Heart left ventricle (tissue), 16 donors: ENCODE data around the gene PIK3R1. TPM values are rescaled to one million over a fixed set of nuclear protein-coding genes. Genes with fewer than 3 reads are reported as not detected.

ENCODE experiments used
- ATAC-seq, 4 donors: fragments of 200-7000 bp; cut with Tn5 transposase; one replicate each; pipeline ENCODE4 v1.9.1; 2020 to 2022; ENCODE audit warnings: moderate library complexity in 4 of 4, mild to moderate bottlenecking in 3 of 4, moderate number of reproducible peaks in 1 of 4
- DNase-seq, 5 donors: peaks; one replicate each; pipeline ENCODE4 v3.0.0-alpha.2; 2020
- H3K27ac ChIP-seq, 12 donors: fragments of 200-600 bp; sonication (generic) in 4 of 12; one replicate each; pipeline versions ENCODE4 v1.5.0 to v1.8.0; 2016 to 2022; ENCODE audit warnings: mild to moderate bottlenecking in 2 of 12
- H3K27me3 ChIP-seq, 9 donors: fragments of 200-600 bp; sonication (generic) in 2 of 9; one replicate each; pipeline versions ENCODE4 v1.5.1 to v1.8.0; 2016 to 2022; ENCODE audit warnings: mild to moderate bottlenecking in 3 of 9
- H3K36me3 ChIP-seq, 9 donors: fragments of 200-600 bp; sonication (generic) in 2 of 9; one replicate each; pipeline versions ENCODE4 v1.5.0 to v1.8.0; 2018 to 2022; ENCODE audit warnings: mild to moderate bottlenecking in 2 of 9
- H3K4me1 ChIP-seq, 12 donors: fragments of 200-600 bp; sonication (generic) in 4 of 12; one replicate each; pipeline versions ENCODE4 v1.5.0 to v1.8.0; 2016 to 2022; ENCODE audit warnings: mild to moderate bottlenecking in 3 of 12
- H3K4me3 ChIP-seq, 12 donors: fragments of 200-600 bp; sonication (generic) in 4 of 12; one replicate each; pipeline versions ENCODE4 v1.5.0 to v1.8.0; 2017 to 2022; ENCODE audit warnings: mild to moderate bottlenecking in 9 of 12, moderate library complexity in 4 of 12
- H3K9me3 ChIP-seq, 12 donors: fragments of 200-600 bp; sonication (generic) in 4 of 12; one replicate each; pipeline versions ENCODE4 v1.5.0 to v1.8.0; 2016 to 2022; ENCODE audit warnings: mild to moderate bottlenecking in 1 of 12
- CTCF ChIP-seq, 12 donors: fragments of 200-600 bp; sonication (generic) in 4 of 12; IDR thresholded peaks; one replicate each; pipeline versions ENCODE4 v1.5.0 to v1.8.0; 2018 to 2022; ENCODE audit warnings: antibody characterized with exemption in 12 of 12, mild to moderate bottlenecking in 5 of 12
- POLR2A ChIP-seq, 2 donors: fragments of 450-650 bp; IDR thresholded peaks; one replicate each; pipeline ENCODE4 v1.6.1; 2017; ENCODE audit warnings: antibody characterized with exemption in 2 of 2, mild to moderate bottlenecking in 2 of 2, moderate library complexity in 2 of 2
- WGBS, 4 donors: extraction: QIAGEN DNeasy Blood & Tissue Kit in 2 of 4; methylation state at CpG; one replicate each; pipeline versions ENCODE4 v1.1.5 to v1.1.7; 2013 to 2018; 5-methylcytosine and 5-hydroxymethylcytosine counted together
- intact Hi-C, 10 donors: fragments of 100-400 bp; cut with DNase I; formaldehyde crosslinking; loops; one replicate each; pipeline versions ENCODE4 v1.11.1 to v1.14.2; 2022
- polyA plus RNA-seq, 2 donors: library from polyadenylated mRNA; stranded (reverse); fragments of 200-250 nt; gene quantifications; one replicate each; pipeline ENCODE4 v1.2.3, GENCODE V29; 2013
- total RNA-seq, 9 donors: library from RNA; depleted of rRNA in 2 of 9; stranded (reverse); fragments of >200 nt in 2 of 9; fragmentation: NEBNext Ultra II Directional in 3 of 9; extraction: Animal tissue kit (Norgen Biotek cat#: 25700) in 3 of 9; gene quantifications; one replicate each; pipeline versions ENCODE4 v1.1.0 to v1.2.4, GENCODE V29; 2016 to 2023
- donor health status: ischemic (EF 13 %, LVEDD 7.1; RV severe dilation, severe dysfunction).
- donor health status: healthy with polysubstance abuse.
- donor health status: DM: no; HTN: yes; CAD: no.
- donor health status: DM: no; HTN: no; CAD: no.
- donor health status: ischemic (EF 25% LVEDD 6.9; RV normal size, moderate dysfunction).
- donor health status: ischemic (EF 25% LVEDD 5.7; RV mildly dilated, moderate dysfunction).
- donor health status: healthy.
- donor health status: DM: yes; HTN: yes; CAD: no.
- donor health status: ischemic (EF 35%, LVEDD 5.7; RV mildly dilated, moderate dysfunction).
- donor health status: nonischemic (EF 11% LVEDD 7.7; RV severe dilation, severe dysfunction).
- donor health status: DM: yes; HTN: yes; CAD: no.
- donor health status: PGD.
- donor health status: ischemic (EF 29% LVEDD 5.4; RV normal size, mild dysfunction).
- donor health status: nonischemic (EF 23%, LVEDD 6.1; RV moderate dilation, normal function).

The PIK3R1 gene
- total and polyA plus RNA-seq, 11 donors: 16.3 to 221 (median 102) TPM

- intact Hi-C loops: loop anchor here (5.0 to 10.0 kb wide), 8 partner anchors 38 to 1010 kb away; partner anchors contain the start of gene PIK3R1 (in 10 of the 10)
- Histone ChIP-seq H3K27ac (peak overlapping the region; percentile 5 to 85 (median 77)), H3K27me3 (no peaks in the 10 kb centered on the region), H3K36me3 (no peaks in the 10 kb centered on the region), H3K4me3 (peak overlapping the region in 1 of 12 donors; percentile 17), H3K4me1 (peaks cover 7 to 100% (median 97%) of the 10 kb centered on the region in 12 donors), H3K9me3 (no peaks in the 10 kb centered on the region)
- TF ChIP-seq POLR2A (IDR thresholded peaks at IDR 0.05) (no peak), CTCF (IDR thresholded peaks at IDR 0.05) (no peak)
- ATAC-seq (no peak), DNase-seq (no peak)
- WGBS, 4 donors: 17 to 33% (median 24%) methylated on average over 1 of the region's 1 CpG
These were observed 39.3 kb downstream of the PIK3R1 start for GRCh38 chr5:68254810-68255209.

- ATAC-seq: no peak
- H3K27me3 ChIP-seq: no peaks in the 10 kb centered on the region
- H3K4me3 ChIP-seq: peak overlapping the region in 3 of 12 donors; percentile 17 to 18 (median 17)
- intact Hi-C loops: loop anchor here in 7 of 10 donors (5.0 to 10.0 kb wide), 6 partner anchors 38 to 1011 kb away; partner anchors contain the start of gene PIK3R1 (in 1 of the 7)
- WGBS, 4 donors: 35 to 47% (median 41%) methylated on average over 6 of the region's 6 CpGs
- no peak for DNase-seq
- H3K9me3 ChIP-seq: no peaks in the 10 kb centered on the region
- H3K4me1 ChIP-seq: peaks cover 3 to 100% (median 97%) of the 10 kb centered on the region in 12 donors
- peak overlapping the region; percentile 5 to 85 (median 77) for H3K27ac ChIP-seq
- no peaks in the 10 kb centered on the region for H3K36me3 ChIP-seq
- TF ChIP-seq POLR2A (IDR thresholded peaks at IDR 0.05) (no peak), CTCF (IDR thresholded peaks at IDR 0.05) (no peak)
These were observed 40.0 kb downstream of the PIK3R1 start for GRCh38 chr5:68255305-68256120.

DNA sequence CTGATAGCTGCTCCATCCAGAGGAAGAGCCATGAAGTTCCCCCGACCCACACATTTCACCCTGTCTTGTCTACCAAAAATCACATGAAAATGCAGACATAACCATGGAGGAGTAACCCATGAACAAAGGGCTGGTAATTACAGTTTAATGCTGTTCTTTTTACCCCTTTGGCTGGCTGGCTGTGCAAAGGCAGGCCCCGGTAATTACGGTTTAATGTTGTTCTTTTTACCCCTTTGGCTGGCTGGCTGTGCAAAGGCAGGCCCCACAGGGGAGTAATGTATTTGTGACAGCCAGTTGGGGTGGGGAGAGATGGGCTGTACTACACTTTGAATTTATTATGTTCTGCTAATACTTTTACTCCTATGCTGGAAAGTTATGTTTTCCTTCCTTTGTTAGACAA, 41.7 kb downstream of the PIK3R1 start:
- H3K4me1 ChIP-seq: peaks cover 0 to 100% (median 94%) of the 10 kb centered on the region in 12 donors
- DNase-seq (no peak), ATAC-seq (no peak)
- H3K27ac ChIP-seq: peak overlapping the region; percentile 20 to 85 (median 78)
- H3K27me3 ChIP-seq: no peaks in the 10 kb centered on the region
- no peaks in the 10 kb centered on the region for H3K36me3 ChIP-seq
- no peak for TF ChIP-seq CTCF (IDR thresholded peaks at IDR 0.05)
- no peak for TF ChIP-seq POLR2A (IDR thresholded peaks at IDR 0.05)
- WGBS, 4 donors: 55 to 61% (median 56%) methylated on average over 3 of the region's 3 CpGs
- no peaks in the 10 kb centered on the region for H3K9me3 ChIP-seq
- no peak overlapping the region for H3K4me3 ChIP-seq
- intact Hi-C loops: loop anchor here in 7 of 10 donors (5.0 to 10.0 kb wide), 6 partner anchors 40 to 1012 kb away; partner anchors contain the start of gene PIK3R1 (in 1 of the 7)

- no peak overlapping the region for H3K4me3 ChIP-seq
- DNase-seq (no peak), ATAC-seq (peak in 3 of 4 donors; percentile 18 to 38 (median 22))
- peaks cover 0 to 96% (median 88%) of the 10 kb centered on the region in 12 donors for H3K4me1 ChIP-seq
- WGBS, 4 donors: 45 to 62% (median 54%) methylated on average over 4 of the region's 4 CpGs
- H3K27ac ChIP-seq: peak overlapping the region; percentile 52 to 85 (median 78)
- no peaks in the 10 kb centered on the region for H3K9me3 ChIP-seq
- TF ChIP-seq CTCF (IDR thresholded peaks at IDR 0.05): no peak
- no peak for TF ChIP-seq POLR2A (IDR thresholded peaks at IDR 0.05)
- no peaks in the 10 kb centered on the region for H3K27me3 ChIP-seq
- no peaks in the 10 kb centered on the region for H3K36me3 ChIP-seq
- intact Hi-C loops: loop anchor here in 7 of 10 donors (5.0 to 10.0 kb wide), 6 partner anchors 41 to 1014 kb away; partner anchors contain the start of gene PIK3R1 (in 1 of the 7)
These were observed 43.0 kb downstream of the PIK3R1 start for GRCh38 chr5:68258531-68258930.
